Prostate gland (tissue), 2 donors: ENCODE results near the gene C20orf96.

Source experiments
- CTCF ChIP-seq, 4 experiments: fragments of 200-600 bp in 2 of 4; fragments of 450-650 bp in 2 of 4; sonication (generic) in 2 of 4; IDR thresholded peaks; 1 replicate in 3 of 4; 2 replicates in 1 of 4; pipeline ENCODE4 v1.5.1; 2016 to 2019; ENCODE audit warnings: antibody characterized with exemption in 4 of 4, mild to moderate bottlenecking in 2 of 4, moderate library complexity in 2 of 4
- POLR2A ChIP-seq: fragments of 450-650 bp; IDR thresholded peaks from one replicate; pipeline ENCODE4 v1.6.1; 2016; ENCODE audit warnings: antibody characterized with exemption, mild to moderate bottlenecking

GRCh38 chr20:272718-273117 lies 17.8 kb downstream of the C20orf96 start:
- no peak for TF ChIP-seq POLR2A
- no peak for TF ChIP-seq CTCF (IDR thresholded peaks at IDR 0.05)
